NCI-H2081 treated with DMSO at 0.1 percent for 48 hours (cell line): Measurements from ENCODE around the gene C16orf54.
"Not testable (repeated sequence)": the region's sequence is repeated elsewhere in the genome, so short reads cannot be mapped to it uniquely, and the experiment has no call there.

ENCODE experiments used
- DNase-seq: peaks from one replicate; lab custom pipeline; 2025; lab: John Stamatoyannopoulos, UW

Gene C16orf54

DNA sequence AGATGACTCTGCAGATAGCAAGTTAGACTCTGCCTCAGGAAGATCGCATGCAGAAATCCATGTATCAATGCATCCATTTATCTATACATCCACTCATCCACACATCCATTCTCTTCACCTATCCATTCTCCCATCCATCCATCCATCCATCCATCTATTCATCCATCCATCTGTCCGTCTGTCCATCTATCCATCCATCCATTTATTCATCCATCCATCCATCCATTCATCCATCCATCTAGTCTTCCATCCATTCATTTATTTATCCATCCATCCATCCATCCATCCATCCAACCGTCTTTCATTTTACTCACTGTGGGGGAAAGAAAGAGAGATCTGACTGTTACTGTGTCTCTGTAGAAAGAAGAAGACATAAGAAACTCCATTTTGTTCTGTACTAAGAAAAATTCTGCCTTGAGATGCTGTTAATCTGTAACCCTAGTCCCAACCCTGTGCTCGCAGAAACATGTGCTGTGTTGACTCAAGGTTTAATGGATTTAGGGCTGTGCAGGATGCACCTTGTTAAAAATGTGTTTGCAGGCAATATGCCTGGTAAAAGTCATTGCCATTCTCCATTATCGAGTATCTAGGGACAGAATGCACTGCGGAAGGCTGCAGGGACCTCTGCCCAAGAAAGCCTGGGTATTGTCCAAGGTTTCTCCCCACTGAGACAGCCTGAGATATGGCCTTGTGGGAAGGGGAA lies 5.7 kb downstream of the C16orf54 start:
- DNase-seq = not testable (repeated sequence)

DNA sequence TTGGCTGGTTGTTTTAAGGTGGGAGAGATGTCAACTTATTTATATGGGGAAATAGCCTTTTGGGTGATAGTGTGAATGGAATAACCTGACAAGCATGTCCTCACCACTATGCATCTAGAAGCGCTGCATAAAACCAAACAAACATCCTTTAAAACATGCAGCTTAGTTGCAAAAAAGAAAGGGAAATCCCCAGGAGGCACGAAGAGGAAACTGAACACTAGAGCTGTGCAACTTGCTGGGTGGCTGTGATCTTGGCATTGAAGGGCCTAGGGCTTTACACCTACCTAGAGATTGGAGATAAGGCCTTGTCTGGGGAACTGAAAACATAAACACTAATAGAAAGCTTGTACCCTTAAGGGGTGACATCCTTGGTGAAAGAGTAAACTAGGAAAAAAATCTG lies 7.3 kb downstream of the C16orf54 start:
- DNase-seq = no peak

DNA sequence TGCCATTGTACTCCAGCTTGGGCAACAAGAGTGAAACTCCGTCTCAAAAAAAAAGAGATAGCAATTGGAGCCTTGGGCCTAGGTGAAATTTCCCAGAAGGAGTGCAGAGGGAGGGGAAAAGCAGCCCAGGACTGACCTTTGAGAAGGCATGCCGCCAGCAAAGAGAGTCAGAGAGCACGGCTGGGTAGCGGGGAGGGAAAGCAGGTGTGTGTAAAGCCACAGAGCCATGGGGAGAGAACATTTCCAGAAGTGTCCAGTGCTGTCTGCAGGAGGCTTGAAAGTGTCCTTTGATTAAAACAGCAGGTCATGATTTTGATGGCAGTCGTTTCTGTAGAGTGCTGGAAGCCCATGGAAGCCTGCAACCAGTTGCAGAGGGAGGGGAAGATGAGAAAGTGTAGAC lies 8.1 kb downstream of the C16orf54 start:
- no peak for DNase-seq

DNA sequence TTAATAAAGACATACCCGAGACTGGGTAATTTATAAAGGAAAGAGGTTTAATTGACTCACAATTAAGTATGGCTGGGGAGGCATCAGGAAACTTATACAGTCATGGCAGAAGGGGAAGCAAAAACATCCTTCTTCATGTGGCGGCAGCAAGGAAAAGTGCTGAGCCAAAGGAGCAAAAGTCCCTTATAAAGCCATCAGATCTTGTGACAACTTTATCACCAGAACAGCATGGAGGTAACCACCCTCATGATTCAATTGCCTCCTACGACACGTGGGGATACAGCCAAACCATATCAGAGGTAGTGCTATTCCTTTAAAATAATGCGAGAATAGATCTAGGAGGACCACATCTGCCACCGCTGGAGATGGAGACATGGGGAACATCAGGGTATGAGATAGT lies 9.0 kb downstream of the C16orf54 start:
- DNase-seq = no peak

DNA sequence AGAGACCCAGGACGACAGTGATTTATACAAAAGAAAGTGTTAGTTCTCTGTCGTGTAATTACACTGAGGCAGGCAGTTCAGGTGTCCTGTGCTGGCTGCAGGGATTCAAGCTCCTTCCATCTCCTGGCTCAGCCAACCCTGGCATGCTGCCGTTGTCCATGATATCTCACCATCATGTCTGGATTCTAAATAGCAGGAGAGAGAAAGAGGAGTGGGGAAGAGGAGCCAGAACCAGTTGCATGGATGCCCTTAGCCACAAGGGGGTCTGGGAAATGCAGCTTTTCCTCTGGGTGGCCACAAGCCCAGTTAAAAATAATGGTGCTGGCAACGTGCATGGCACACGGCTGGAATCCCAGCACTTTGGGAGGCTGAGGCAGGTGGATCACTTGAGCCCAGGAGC lies 9.7 kb downstream of the C16orf54 start:
- no peak for DNase-seq

DNA sequence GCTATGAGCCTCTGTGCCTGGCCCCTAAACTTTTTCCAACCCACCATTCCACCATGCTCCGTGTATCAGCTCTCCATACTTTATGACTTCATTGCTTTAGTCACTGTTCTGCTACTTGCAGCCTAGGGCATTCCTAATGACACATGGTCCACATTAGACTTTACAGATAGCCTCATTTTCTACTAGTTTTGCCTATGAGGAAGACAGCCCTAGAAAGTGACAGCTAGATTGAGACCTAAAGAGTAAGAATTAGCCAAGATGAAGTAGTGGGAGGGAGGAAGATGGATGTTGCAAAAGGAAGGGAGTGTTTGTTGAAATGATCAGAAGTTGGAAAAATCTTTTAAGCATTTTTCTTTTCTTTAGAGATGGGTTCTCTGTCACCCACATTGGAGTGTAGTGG lies 11.0 kb downstream of the C16orf54 start:
- no peak for DNase-seq

DNA sequence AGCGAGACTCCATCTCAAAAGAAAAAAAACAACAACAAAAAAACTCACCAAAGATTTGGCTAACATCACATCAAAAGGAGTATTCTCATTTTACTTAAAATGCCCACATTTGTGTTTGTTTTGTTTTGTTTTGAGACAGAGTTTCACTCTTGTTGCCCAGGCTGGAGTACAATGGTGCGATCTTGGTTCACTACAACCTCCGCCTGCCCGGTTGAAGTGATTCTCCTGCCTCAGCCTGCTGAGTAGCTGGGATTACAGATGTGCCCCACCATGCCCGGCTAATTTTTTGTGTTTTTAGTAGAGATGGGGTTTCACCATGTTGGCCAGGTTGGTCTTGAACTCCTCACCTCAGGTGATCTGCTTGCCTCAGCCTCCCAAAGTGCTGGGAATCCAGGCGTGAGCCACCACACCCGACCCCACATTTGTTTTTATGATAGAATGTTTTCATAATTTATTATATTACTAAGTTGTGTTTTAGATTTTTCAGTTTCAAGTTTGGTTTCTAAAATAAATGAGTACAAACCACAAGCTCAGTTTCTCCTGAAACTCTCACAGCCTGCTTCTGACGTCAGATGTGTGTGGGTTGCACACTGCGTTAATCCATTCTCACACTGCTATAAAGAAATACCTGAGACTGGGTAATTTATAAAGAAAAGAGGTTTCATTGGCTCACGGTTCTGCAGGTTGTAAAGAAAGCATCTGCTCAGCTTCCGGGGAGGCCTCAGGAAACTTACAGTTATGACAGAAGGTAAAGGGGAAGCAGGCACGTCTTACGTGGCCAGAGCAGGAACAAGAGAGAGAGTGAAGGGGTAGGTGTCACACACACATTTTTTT lies 13.8 kb downstream of the C16orf54 start:
- not testable (repeated sequence) for DNase-seq

DNA sequence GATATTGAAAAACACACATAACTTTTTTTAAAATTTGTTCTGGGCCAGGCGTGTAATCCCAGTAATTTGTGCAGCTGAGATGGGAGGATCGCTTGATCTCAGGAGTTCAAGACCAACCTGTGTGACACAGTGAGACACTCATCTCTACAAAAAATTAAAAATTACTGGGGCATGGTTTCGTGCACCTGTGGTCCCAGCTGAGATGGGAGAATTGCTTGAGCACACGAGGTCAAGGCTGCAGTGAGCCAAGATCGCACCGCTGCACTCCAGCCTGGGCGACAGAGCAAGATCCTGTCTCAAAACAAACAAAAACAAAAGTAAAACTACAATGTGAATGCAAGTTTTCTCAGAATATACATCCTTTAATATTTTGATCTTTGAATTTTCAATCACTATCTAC lies 15.1 kb downstream of the C16orf54 start:
- DNase-seq = no peak

DNA sequence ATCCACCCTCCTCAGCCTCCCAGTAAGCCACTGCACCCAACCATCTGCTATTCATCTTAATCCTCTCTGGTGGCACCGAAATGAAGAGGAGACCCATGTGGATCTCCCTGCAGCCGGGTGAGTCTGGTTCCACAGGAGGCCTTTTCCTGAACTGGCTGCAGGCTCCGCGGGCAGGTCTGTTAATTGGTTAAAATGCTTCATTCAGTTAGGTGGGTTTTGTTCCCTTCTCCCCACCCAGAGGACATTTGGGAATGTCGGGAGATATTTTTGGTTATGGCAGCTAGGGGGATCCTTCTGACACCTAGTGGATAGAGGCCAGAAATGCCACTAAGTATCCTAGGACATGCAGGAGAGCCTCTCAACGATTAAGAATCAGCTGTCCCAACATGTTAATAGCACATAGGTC lies 16.7 kb downstream of the C16orf54 start:
- DNase-seq = no peak

DNA sequence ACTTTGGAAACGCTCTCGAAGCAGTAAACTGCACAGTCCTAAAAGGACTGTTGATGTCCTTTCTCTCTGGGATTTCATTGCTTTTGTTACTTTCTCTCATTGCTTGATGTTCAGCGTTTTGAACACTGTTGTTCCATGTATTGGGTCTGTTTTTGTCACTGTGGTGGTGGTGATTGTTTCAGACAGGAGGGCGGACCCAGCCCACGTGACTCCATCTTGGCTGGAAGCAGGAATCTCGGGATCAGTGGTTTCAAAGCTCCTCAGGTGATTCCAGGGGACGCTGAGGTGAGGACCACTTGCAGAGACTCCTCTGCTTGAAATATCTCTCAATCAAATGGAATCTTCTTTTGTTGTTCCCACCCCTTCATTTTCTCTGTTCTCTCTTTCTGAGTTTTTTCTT lies 18.3 kb downstream of the C16orf54 start:
- no peak for DNase-seq

DNA sequence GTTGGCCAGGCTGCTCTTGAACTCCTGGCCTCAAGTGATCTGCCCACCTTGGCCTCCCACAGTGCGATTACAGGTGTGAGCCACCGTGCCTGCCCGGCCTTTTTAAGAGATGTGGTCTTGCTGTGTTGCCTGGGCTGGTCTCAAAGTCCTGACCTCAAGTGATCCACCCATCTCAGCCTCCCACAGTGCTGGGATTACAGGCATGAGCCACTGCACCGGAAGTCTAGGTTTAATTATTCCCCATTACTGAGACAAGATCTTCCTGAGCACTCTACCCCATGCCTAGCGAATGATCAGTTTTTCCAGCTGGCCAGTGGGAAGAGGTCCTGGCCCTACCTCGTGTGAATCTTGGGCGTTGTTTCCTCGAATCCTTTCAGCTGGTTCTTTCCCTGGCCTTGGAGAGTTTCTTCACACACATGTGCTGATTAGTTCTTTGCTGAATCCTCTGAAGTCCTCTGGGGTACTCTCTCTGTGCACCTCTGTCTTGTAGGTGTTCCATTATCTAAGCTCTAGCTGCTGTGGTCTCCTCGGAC lies 18.9 kb downstream of the C16orf54 start:
- DNase-seq = no peak

DNA sequence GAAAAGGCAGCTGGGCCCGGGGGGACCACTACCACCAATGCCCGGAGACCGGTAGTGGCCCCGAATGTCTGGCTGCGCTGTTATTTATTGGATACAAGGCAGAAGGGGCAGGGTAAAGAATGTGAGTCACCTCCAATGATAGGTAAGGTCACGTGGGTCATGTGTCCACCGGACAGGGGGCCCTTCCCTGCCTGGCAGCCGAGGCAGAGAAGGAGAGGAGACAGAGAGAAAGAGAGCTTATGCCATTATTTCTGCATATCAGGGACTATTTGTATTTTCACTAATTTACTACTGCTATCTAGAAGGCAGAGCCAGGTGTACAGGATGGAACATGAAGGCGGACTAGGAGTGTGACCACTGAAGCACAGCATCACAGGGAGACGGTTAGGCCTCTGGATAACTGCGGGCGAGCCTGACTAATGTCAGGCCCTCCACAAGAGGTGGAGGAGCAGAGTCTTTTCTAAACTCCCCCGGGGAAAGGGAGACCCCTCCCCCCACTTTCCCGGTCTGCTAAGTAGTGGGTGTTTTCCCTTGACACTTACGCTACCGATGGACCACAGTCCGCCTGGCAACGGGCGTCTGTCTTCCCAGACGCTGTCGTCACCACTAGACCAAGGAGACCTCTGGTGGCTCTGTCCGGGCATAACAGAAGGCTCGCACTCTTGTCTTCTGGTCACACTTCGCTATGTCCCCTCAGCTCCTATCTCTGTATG lies 24.5 kb downstream of the C16orf54 start:
- not testable (repeated sequence) for DNase-seq

DNA sequence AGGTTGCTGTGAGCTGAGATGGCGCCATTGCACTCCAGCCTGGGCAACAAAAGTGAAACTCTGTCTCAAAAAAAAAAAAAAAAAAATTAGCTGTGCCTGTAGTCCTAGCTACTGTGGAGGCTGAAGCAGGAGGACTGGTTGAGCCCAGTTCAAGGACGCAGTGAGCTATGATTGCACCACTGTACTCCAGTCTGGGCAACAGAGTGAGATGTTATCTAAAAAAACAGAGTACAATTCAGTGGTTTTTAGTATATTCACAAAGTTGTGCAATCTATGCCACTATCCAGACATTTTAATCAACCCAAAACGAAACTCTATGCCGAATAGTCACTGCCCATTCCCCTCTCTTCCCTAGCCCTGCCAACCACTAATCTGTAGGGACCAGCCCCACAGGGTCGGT lies 25.1 kb downstream of the C16orf54 start:
- DNase-seq = no peak

DNA sequence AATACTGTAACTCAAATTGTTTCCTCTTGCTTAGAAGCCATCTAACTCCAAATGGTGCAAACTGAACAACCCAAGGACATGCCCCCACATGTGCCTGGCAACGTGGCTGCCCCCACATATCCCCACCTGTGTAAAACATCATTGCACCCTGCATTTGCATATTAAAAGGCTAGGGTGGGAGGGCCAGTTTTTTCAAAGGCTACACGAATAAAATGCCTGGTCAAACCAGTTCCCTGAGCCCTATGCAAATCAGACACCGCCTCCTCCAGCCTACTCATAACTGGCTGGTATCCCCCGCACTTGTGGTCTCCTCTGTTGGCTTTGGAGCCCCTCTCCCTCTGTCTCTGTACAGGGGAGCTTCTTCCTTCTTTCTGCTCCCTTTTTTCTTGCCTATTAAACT lies 26.7 kb downstream of the C16orf54 start:
- no peak for DNase-seq

DNA sequence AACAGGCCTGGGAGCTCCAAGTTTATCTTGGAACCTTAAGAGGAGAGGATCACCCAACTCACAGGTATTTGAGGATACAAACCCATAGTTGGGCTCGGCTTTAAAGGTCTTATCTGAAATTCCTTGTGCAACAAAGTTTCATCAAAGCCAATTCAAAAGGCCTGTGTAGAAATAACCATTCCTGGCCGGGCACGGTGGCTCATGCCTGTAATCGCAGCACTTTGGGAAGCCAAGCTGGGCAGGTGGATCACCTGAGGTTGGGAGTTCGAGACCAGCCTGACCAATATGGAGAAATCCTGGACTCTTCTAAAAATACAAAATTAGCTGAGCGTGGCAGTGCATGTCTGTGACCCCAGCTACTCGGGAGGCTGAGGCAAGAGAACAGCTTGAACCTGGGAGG lies 28.7 kb downstream of the C16orf54 start:
- DNase-seq = no peak

DNA sequence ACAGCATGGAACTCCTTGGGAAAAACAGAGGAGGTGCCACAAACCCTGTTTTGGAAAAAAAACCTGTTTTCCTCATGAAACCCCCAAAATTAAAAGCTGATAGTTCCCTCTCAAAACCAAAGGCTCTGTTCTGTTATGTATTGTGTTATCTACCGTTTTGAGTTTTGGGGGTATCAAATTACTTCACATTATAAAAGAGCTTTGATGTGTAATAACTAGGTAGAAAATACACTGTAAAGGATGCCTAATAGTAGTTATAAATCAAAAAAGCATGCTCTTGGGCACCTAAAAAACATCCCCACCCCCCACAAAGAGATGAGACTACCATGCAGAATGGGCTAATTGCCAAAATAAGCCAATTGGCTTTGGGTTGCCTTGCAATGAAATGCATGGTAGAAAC lies 30.8 kb downstream of the C16orf54 start:
- no peak for DNase-seq

DNA sequence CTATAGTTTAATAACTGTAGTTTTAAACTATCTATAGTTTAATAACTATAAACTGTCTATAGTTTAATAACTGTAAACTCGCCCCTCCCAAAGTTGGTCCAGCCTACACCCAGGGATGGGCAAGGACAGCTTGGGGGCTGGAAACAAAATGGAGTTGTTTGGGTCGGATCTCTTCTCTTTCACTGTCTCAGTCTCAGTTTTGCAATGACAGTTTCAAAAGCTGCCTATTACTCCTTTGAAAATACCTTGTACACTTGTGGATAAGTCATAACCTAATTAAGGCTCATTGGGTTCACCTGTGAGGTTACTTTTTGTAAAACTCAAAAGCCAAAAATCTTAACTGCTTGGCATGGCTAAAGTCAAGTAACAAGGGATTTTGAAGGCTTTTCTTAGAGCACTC lies 31.4 kb downstream of the C16orf54 start:
- no peak for DNase-seq

DNA sequence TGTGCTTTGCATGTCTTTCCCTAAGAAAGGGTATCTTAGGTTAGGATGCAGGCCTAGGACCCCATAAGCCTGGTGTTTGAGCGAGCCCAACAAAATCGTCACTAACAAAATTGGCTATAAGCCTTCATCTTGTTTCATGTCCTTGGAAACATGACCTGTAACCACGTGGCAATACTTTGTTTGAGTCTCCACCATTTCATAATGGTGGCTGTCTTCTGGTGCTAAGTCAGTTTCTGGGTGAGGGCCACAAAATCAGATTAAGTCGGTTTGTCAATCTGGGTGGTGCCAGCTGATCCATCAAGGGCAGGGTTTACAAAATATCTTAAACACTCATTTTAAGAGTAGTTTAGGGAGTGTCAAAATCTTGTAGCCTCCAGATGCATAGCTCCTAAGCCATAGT lies 33.0 kb downstream of the C16orf54 start:
- no peak for DNase-seq

DNA sequence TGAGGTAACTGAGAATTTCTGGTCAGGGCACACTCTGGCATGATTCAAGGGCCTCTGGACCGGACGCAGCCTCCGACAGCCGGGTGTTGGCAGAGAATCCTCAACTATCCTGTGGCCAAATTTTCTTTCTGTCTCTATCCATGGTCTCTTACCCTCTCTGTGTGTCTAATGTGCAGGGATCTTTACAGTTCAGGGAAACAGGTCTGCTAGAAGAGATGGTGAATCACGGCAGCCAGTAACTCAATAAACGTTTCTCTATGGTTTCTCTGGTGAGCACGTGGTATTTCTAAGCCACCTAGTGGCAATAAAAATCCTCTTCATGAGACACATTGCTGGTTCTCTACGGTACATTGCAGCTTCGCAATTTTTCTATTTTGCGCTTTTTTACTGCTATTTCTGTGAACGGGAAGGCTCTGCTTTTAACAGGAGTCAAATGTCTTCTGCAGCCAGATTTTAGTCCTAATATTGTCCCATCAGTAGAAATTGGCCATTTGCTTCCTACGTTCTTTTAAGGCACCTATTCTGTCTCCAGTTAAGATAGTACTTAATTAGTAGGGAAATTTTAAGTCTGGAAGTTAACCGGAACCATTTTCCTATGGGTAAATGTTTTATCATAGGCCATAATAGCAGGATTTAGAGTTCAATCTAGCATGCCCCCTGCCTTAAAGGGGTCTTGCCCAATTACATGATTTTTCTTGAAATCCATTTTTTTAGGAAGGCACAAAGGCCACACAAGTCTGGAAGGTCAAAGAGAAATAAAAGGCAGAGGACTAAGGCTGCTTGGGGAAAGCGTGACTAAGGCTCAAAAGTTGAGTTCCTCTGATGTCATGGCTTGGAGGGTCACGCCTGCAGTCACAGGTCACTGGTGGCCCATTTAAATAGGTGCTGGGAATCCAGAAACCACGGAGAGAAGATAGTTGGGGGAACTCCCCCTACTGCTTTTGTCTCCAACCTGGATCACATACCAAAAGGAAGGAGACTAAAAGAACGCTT lies 35.3 kb downstream of the C16orf54 start:
- DNase-seq = no peak

DNA sequence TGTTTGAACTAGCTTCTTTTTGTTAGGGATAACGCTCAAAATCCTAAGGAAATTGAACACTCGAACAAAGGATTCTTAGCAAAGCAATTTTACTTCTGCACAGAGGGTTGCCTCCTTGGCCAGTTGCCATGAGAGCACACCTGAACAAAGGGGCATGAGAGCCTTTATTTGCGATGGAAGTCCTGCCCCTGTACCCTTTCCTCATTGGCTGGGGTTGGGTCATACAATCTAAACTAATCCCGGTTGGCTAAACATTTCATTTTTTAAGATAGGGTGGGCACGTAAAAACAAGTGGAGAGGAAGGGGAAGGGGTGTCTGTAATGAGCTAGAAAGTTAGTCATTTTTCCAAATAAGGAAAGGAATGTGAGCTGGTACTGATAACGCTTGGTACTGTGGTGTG lies 36.1 kb downstream of the C16orf54 start:
- DNase-seq = not testable (repeated sequence)

DNA sequence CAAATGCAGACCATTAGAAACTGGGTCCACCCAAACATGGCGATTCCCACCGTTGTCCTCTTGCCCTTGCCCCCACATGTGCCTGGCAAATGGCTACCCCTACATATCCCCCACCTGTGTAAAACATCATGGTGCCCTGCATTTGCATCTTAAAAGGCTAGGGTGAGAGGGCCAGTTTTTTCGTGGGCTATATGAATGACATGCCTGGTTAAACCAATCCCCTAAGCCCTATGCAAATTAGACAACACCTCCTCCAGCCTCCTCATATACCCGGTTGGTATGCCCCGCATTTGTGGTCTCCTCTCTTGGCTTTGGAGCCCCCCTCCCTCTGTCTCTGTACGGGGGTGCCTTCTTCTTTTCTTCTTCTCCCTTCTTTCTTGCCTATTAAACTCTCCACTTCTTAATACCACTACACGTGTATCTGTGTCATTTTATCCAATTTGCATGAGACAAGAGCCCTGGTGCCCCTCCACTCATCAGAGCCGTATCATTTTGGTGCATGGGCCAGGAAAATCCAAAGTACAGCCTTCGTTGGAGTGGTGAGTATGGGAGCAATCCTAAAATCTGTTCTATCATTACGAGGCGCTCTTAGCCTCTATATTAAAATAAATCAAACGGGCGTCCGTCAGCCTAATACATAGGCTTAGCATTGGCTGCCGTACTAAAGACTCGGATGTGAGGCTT lies 36.7 kb downstream of the C16orf54 start:
- DNase-seq = no peak
